Measurements from ENCODE around the gene POLR3E.

The POLR3E gene

DNA sequence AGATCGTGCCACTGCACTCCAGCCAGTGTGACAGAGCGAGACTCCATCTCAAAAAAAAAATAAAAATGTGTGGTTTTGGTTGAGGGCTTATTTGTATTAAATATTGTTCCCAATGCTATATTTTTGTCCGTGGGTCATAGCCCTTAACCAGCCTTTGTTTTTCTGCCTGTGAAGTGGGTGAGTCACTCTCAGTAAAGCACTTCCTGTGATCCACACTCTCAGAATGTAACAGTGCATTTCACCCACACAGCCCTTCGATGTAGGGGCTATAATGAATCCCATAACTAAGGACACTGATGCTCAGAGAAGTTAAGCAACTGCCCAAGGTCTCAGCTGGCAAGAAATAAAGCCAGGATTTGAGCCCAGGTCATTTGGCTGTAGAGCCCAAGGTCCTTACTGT lies 34.7 kb upstream of the POLR3E start:
- no peaks in the 10 kb centered on the region for H3K4me1 ChIP-seq (ENCODE audit: insufficient read depth, low read length)
- H3K9ac ChIP-seq (ENCODE audit: low read depth, low read length), result no peak overlapping the region
- H3K9me3 ChIP-seq (ENCODE audit: insufficient read depth, low read length, severe bottlenecking), result no peaks in the 10 kb centered on the region
- ATAC-seq (ENCODE audit: insufficient read depth, low read depth), result no peak
- H3K36me3 ChIP-seq (ENCODE audit: insufficient read depth, low read length), result peaks cover 58% of the 10 kb centered on the region
- no peaks in the 10 kb centered on the region for H3K79me2 ChIP-seq (ENCODE audit: insufficient read depth, low read length)
- no peaks in the 10 kb centered on the region for H4K20me1 ChIP-seq (ENCODE audit: insufficient read depth, low read length)
- H3K27me3 ChIP-seq (ENCODE audit: insufficient read depth, low read length, poor library complexity), result no peaks in the 10 kb centered on the region
- DNase-seq, result no peak
- H2AFZ ChIP-seq (ENCODE audit: low read depth, low read length), result no peak overlapping the region
- TF ChIP-seq EZH2 (IDR thresholded peaks at IDR 0.05; ENCODE audit: borderline replicate concordance, low read depth, low read length, severe bottlenecking), result no peak
- no peak for TF ChIP-seq CTCF (IDR thresholded peaks at IDR 0.05; ENCODE audit: borderline replicate concordance, extremely low read depth, low read length, poor library complexity, severe bottlenecking)
- no peak overlapping the region for H3K4me2 ChIP-seq (ENCODE audit: insufficient read depth, low read length)
- H3K4me3 ChIP-seq (ENCODE audit: low read depth in 1 of 2, low read length in 2 of 2), result no peak overlapping the region
- no peak overlapping the region for H3K27ac ChIP-seq (ENCODE audit: low read length)

- no peak overlapping the region for H3K4me2 ChIP-seq (ENCODE audit: insufficient read depth, low read length)
- no peaks in the 10 kb centered on the region for H3K27me3 ChIP-seq (ENCODE audit: insufficient read depth, low read length, poor library complexity)
- H3K4me3 ChIP-seq (ENCODE audit: low read depth in 1 of 2, low read length in 2 of 2), result no peak overlapping the region
- peaks cover 44% of the 10 kb centered on the region for H3K36me3 ChIP-seq (ENCODE audit: insufficient read depth, low read length)
- TF ChIP-seq EZH2 (IDR thresholded peaks at IDR 0.05; ENCODE audit: borderline replicate concordance, low read depth, low read length, severe bottlenecking) (no peak), CTCF (IDR thresholded peaks at IDR 0.05; ENCODE audit: borderline replicate concordance, extremely low read depth, low read length, poor library complexity, severe bottlenecking) (no peak)
- no peak overlapping the region for H3K27ac ChIP-seq (ENCODE audit: low read length)
- no peaks in the 10 kb centered on the region for H3K4me1 ChIP-seq (ENCODE audit: insufficient read depth, low read length)
- H4K20me1 ChIP-seq (ENCODE audit: insufficient read depth, low read length), result no peaks in the 10 kb centered on the region
- DNase-seq (peak; percentile 35), ATAC-seq (ENCODE audit: insufficient read depth, low read depth) (peak; percentile 76)
- no peaks in the 10 kb centered on the region for H3K9me3 ChIP-seq (ENCODE audit: insufficient read depth, low read length, severe bottlenecking)
- H2AFZ ChIP-seq (ENCODE audit: low read depth, low read length), result no peak overlapping the region
- H3K9ac ChIP-seq (ENCODE audit: low read depth, low read length), result no peak overlapping the region
- no peaks in the 10 kb centered on the region for H3K79me2 ChIP-seq (ENCODE audit: insufficient read depth, low read length)
Measured at GRCh38 chr16:22264786-22265185, 32.4 kb upstream of the POLR3E start.

GRCh38 chr16:22265351-22265750 lies 31.9 kb upstream of the POLR3E start:
- Histone ChIP-seq H2AFZ (ENCODE audit: low read depth, low read length) (no peak overlapping the region), H3K27ac (ENCODE audit: low read length) (no peak overlapping the region), H3K36me3 (ENCODE audit: insufficient read depth, low read length) (peaks cover 38% of the 10 kb centered on the region), H3K27me3 (ENCODE audit: insufficient read depth, low read length, poor library complexity) (no peaks in the 10 kb centered on the region), H3K4me1 (ENCODE audit: insufficient read depth, low read length) (no peaks in the 10 kb centered on the region), H3K79me2 (ENCODE audit: insufficient read depth, low read length) (no peaks in the 10 kb centered on the region), H3K9me3 (ENCODE audit: insufficient read depth, low read length, severe bottlenecking) (no peaks in the 10 kb centered on the region), H3K9ac (ENCODE audit: low read depth, low read length) (no peak overlapping the region), H3K4me3 (ENCODE audit: low read depth in 1 of 2, low read length in 2 of 2) (no peak overlapping the region), H4K20me1 (ENCODE audit: insufficient read depth, low read length) (no peaks in the 10 kb centered on the region), H3K4me2 (ENCODE audit: insufficient read depth, low read length) (no peak overlapping the region)
- TF ChIP-seq CTCF (IDR thresholded peaks at IDR 0.05; ENCODE audit: borderline replicate concordance, extremely low read depth, low read length, poor library complexity, severe bottlenecking) (no peak), EZH2 (IDR thresholded peaks at IDR 0.05; ENCODE audit: borderline replicate concordance, low read depth, low read length, severe bottlenecking) (no peak)
- ATAC-seq (ENCODE audit: insufficient read depth, low read depth), result no peak
- DNase-seq, result no peak

DNA sequence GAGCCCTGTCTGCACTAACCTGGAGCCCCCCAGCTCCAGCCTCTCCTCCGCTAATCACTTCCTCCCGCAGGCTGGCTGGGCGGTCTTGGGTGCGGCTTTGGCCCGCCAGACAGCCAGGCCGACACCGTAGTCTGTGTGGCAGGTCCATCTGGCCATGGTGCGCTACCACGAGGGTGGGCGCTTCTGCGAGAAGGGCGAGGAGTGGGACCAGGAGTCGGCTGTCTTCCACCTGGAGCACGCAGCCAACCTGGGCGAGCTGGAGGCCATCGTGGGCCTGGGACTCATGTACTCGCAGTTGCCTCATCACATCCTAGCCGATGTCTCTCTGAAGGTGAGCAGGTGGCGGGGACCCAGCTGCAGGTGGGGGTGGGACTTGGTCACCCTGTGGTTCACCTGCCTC lies 30.7 kb upstream of the POLR3E start:
- Histone ChIP-seq H3K9ac (ENCODE audit: low read depth, low read length) (no peak overlapping the region), H2AFZ (ENCODE audit: low read depth, low read length) (no peak overlapping the region), H3K27ac (ENCODE audit: low read length) (no peak overlapping the region), H3K4me2 (ENCODE audit: insufficient read depth, low read length) (no peak overlapping the region), H3K36me3 (ENCODE audit: insufficient read depth, low read length) (peaks cover 30% of the 10 kb centered on the region), H4K20me1 (ENCODE audit: insufficient read depth, low read length) (no peaks in the 10 kb centered on the region), H3K4me1 (ENCODE audit: insufficient read depth, low read length) (no peaks in the 10 kb centered on the region), H3K27me3 (ENCODE audit: insufficient read depth, low read length, poor library complexity) (no peaks in the 10 kb centered on the region), H3K4me3 (ENCODE audit: low read depth in 1 of 2, low read length in 2 of 2) (no peak overlapping the region), H3K79me2 (ENCODE audit: insufficient read depth, low read length) (no peaks in the 10 kb centered on the region), H3K9me3 (ENCODE audit: insufficient read depth, low read length, severe bottlenecking) (no peaks in the 10 kb centered on the region)
- no peak for ATAC-seq (ENCODE audit: insufficient read depth, low read depth)
- DNase-seq, result no peak
- TF ChIP-seq EZH2 (IDR thresholded peaks at IDR 0.05; ENCODE audit: borderline replicate concordance, low read depth, low read length, severe bottlenecking), result no peak

Data from DND-41 (cell line).